Measurements from ENCODE around the gene ANKRD33. TPM values are rescaled to one million over a fixed set of nuclear protein-coding genes. Genes with fewer than 3 reads are reported as not detected.

The ANKRD33 gene
- total and polyA plus RNA-seq, 2 of the 4 experiments (the other 2 are of a cell fraction): under 0.01 to 0.03 TPM

DNA sequence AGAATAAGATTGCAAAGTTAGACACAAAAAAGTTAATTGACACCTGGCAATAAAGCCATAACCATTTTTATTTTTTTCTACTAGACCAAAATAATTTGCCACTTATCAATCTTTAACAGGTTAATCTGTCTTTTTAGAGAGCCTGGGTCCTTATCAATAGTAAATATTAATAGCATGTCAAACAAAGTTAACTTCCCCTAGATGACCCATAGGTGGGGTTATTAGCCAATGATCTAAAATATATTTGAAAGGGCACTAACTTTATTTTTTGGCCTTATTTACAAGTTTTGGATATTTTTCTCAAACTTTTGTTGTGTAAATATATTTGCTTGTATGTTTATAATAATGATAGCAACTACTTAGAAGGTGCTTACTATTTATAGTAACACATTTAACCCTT lies 3.9 kb downstream of the ANKRD33 start:
- in situ Hi-C loops (cut with MboI; ENCODE audit: low sequenced_read_pairs) (loop anchor here (5.0 kb wide), 1 partner anchor 85 kb away; no protein-coding TSS in a partner anchor), intact Hi-C loops (cut with micrococcal nuclease) (loop anchor here (5.0 kb wide), 1 partner anchor 130 kb away; no protein-coding TSS in a partner anchor), dilution Hi-C loops (cut with HindIII; ENCODE audit: low sequenced_read_pairs, unreplicated experiment) (no loop called here)
- Histone ChIP-seq H3K9ac (ENCODE audit: low read depth, low read length) (no peak overlapping the region), H3K9me1 (ENCODE audit: insufficient read depth, low read length) (peaks cover 18% of the 10 kb centered on the region), H2BK5ac (ENCODE audit: low read depth, low read length, poor library complexity, severe bottlenecking) (no peak overlapping the region), H3K18ac (ENCODE audit: low read depth, low read length) (no peak overlapping the region), H2AFZ (replicated peaks; ENCODE audit: low read length, poor library complexity) (no peak overlapping the region), H3K79me1 (ENCODE audit: low read depth in 1 of 2, low read length in 2 of 2) (no peaks in the 10 kb centered on the region), H3K4ac (ENCODE audit: low read depth, low read length) (no peak overlapping the region), H4K91ac (ENCODE audit: insufficient read depth, low read depth, low read length) (no peak overlapping the region), H3K23ac (ENCODE audit: low read depth, low read length) (no peak overlapping the region), H3K14ac (replicated peaks; ENCODE audit: low read depth, low read length) (no peak overlapping the region), H4K8ac (ENCODE audit: low read depth in 2 of 2, low read length in 2 of 2) (no peak overlapping the region), H2BK120ac (ENCODE audit: low read depth, low read length) (no peak overlapping the region), H3K4me1 (ENCODE audit: control insufficient read depth, insufficient read depth, low read length) (peaks cover 6% of the 10 kb centered on the region; the same call in 1 of the 2 replicates), H2BK15ac (ENCODE audit: low read depth, low read length) (no peak overlapping the region), H4K5ac (ENCODE audit: low read depth, low read length) (no peak overlapping the region), H3K36me3 (ENCODE audit: control insufficient read depth, insufficient read depth, low read length) (no peaks in the 10 kb centered on the region), H4K20me1 (ENCODE audit: insufficient read depth, low read length) (no peaks in the 10 kb centered on the region), H3K4me2 (ENCODE audit: low read depth, low read length) (no peak overlapping the region), H2AK5ac (ENCODE audit: low read depth, low read length) (no peak overlapping the region; the same call in 1 of the 2 replicates), H3K27ac (ENCODE audit: insufficient read depth, low read length) (no peak overlapping the region), H2BK20ac (ENCODE audit: low read depth, low read length) (no peak overlapping the region), H3K56ac (ENCODE audit: extremely low read depth, insufficient read depth, low read length) (no peak overlapping the region), H3K4me3 (ENCODE audit: insufficient read depth, low read depth, low read length) (no peak overlapping the region), H3K27me3 (ENCODE audit: control insufficient read depth, insufficient read depth, low read length) (no peaks in the 10 kb centered on the region), H3K9me3 (ENCODE audit: control insufficient read depth, insufficient read depth, low read length) (no peaks in the 10 kb centered on the region), H2AK9ac (replicated peaks; ENCODE audit: low read depth, low read length, poor library complexity) (no peak overlapping the region)
- peak; percentile 44 for TF ChIP-seq SMC3 (IDR thresholded peaks at IDR 0.05; ENCODE audit: low read depth, low read length)
- TF ChIP-seq RFX5 (IDR thresholded peaks at IDR 0.05; ENCODE audit: low read depth, low read length): no peak
- TF ChIP-seq MXI1 (IDR thresholded peaks at IDR 0.05; ENCODE audit: borderline replicate concordance, low read depth, low read length): no peak
- TF ChIP-seq, protein P1, sequence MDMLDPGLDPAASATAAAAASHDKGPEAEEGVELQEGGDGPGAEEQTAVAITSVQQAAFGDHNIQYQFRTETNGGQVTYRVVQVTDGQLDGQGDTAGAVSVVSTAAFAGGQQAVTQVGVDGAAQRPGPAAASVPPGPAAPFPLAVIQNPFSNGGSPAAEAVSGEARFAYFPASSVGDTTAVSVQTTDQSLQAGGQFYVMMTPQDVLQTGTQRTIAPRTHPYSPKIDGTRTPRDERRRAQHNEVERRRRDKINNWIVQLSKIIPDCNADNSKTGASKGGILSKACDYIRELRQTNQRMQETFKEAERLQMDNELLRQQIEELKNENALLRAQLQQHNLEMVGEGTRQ (IDR thresholded peaks at IDR 0.05; ENCODE audit: low read depth, low read length): no peak
- no peak for TF ChIP-seq CHD1 (IDR thresholded peaks at IDR 0.05; ENCODE audit: low read depth, low read length)
- TF ChIP-seq BHLHE40 (IDR thresholded peaks at IDR 0.05; ENCODE audit: low read depth, low read length): no peak
- TF ChIP-seq, protein P2, sequence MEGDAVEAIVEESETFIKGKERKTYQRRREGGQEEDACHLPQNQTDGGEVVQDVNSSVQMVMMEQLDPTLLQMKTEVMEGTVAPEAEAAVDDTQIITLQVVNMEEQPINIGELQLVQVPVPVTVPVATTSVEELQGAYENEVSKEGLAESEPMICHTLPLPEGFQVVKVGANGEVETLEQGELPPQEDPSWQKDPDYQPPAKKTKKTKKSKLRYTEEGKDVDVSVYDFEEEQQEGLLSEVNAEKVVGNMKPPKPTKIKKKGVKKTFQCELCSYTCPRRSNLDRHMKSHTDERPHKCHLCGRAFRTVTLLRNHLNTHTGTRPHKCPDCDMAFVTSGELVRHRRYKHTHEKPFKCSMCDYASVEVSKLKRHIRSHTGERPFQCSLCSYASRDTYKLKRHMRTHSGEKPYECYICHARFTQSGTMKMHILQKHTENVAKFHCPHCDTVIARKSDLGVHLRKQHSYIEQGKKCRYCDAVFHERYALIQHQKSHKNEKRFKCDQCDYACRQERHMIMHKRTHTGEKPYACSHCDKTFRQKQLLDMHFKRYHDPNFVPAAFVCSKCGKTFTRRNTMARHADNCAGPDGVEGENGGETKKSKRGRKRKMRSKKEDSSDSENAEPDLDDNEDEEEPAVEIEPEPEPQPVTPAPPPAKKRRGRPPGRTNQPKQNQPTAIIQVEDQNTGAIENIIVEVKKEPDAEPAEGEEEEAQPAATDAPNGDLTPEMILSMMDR (conservative IDR thresholded peaks at IDR 0.05; ENCODE audit: low read depth, low read length): peak; percentile 54
- TF ChIP-seq RAD21 (IDR thresholded peaks at IDR 0.05; ENCODE audit: low read length): peak; percentile 49
- TF ChIP-seq MAZ (IDR thresholded peaks at IDR 0.05; ENCODE audit: borderline replicate concordance, low read depth, low read length): no peak
- TF ChIP-seq POLR2A (IDR thresholded peaks at IDR 0.05; ENCODE audit: low read depth, low read length): no peak
- no peak for TF ChIP-seq MAFK (IDR thresholded peaks at IDR 0.05; ENCODE audit: low read depth, low read length)
- TF ChIP-seq FOS (IDR thresholded peaks at IDR 0.05; ENCODE audit: low read depth, low read length): no peak
- no peak for TF ChIP-seq CEBPB (IDR thresholded peaks at IDR 0.05; ENCODE audit: low read depth, low read length)
- TF ChIP-seq, protein P3, sequence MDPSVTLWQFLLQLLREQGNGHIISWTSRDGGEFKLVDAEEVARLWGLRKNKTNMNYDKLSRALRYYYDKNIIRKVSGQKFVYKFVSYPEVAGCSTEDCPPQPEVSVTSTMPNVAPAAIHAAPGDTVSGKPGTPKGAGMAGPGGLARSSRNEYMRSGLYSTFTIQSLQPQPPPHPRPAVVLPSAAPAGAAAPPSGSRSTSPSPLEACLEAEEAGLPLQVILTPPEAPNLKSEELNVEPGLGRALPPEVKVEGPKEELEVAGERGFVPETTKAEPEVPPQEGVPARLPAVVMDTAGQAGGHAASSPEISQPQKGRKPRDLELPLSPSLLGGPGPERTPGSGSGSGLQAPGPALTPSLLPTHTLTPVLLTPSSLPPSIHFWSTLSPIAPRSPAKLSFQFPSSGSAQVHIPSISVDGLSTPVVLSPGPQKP (IDR thresholded peaks at IDR 0.05; ENCODE audit: borderline replicate concordance, low read depth, low read length): no peak
- ChIA-PET POLR2A (ENCODE audit: unreplicated experiment) (no interaction called here), CTCF (interaction anchor here (0.6 kb wide), 1 partner anchor 105 kb away, joined by 3 read pairs; no protein-coding TSS in a partner anchor)
- ATAC-seq (ENCODE audit: low read depth) (no peak), DNase-seq (peak; percentile 31)
- no TSS peak for BruUV-seq (replicated peaks)

All from IMR-90 (cell line).